H9 (cell line): ENCODE results near the gene HEXIM1. TPM values are rescaled to one million over a fixed set of nuclear protein-coding genes. Genes with fewer than 3 reads are reported as not detected.

Source experiments
- DNase-seq: peaks from one replicate; pipeline ENCODE4 v3.0.0-alpha.2; 2017
- H2AFZ ChIP-seq: one replicate; pipeline ENCODE4 v1.6.1; 2013; ENCODE audit warnings: mild to moderate bottlenecking, low read length, control low read depth, moderate library complexity
- H2AK5ac ChIP-seq: 2 replicates; pipeline ENCODE4 v1.6.1; 2013; ENCODE audit warnings: low read length, control low read depth, mixed read lengths; ENCODE audit not compliant: insufficient read length
- H2BK120ac ChIP-seq: one replicate; pipeline ENCODE4 v1.6.1; 2013; ENCODE audit warnings: low read depth, mild to moderate bottlenecking, low read length, control low read depth, inconsistent platforms; ENCODE audit not compliant: poor library complexity, severe bottlenecking
- H2BK12ac ChIP-seq: 2 replicates; pipeline ENCODE4 v1.6.1; 2013; ENCODE audit warnings: low read length, control low read depth, mixed read lengths, low read depth; ENCODE audit not compliant: insufficient read length
- H2BK15ac ChIP-seq: 2 replicates; pipeline ENCODE4 v1.6.1; 2013; ENCODE audit warnings: low read depth, low read length, control low read depth
- H2BK20ac ChIP-seq: one replicate; pipeline ENCODE4 v1.6.1; 2013; ENCODE audit warnings: low read depth, mild to moderate bottlenecking, low read length, control low read depth, inconsistent platforms; ENCODE audit not compliant: poor library complexity, severe bottlenecking
- H2BK5ac ChIP-seq: 2 replicates; pipeline ENCODE4 v1.6.1; 2013; ENCODE audit warnings: low read length, control low read depth, mixed read lengths; ENCODE audit not compliant: insufficient read length
- H3K14ac ChIP-seq: 2 replicates; pipeline ENCODE4 v1.6.1; 2013; ENCODE audit warnings: low read length, control low read depth; ENCODE audit not compliant: insufficient read depth
- H3K18ac ChIP-seq: 2 replicates; pipeline ENCODE4 v1.6.1; 2013; ENCODE audit warnings: low read depth, mild to moderate bottlenecking, mixed read lengths, low read length, control low read depth; ENCODE audit not compliant: insufficient read length
- H3K23ac ChIP-seq: 2 replicates; pipeline ENCODE4 v1.6.1; 2013; ENCODE audit warnings: low read length, control low read depth, mixed read lengths, low read depth; ENCODE audit not compliant: insufficient read length
- H3K23me2 ChIP-seq: 2 replicates; pipeline ENCODE4 v1.6.1; 2013; ENCODE audit warnings: low read depth, mild to moderate bottlenecking, mixed read lengths, low read length, control low read depth; ENCODE audit not compliant: insufficient read length, poor library complexity, severe bottlenecking
- H3K27ac ChIP-seq: 2 replicates; pipeline ENCODE4 v1.5.1; 2013; ENCODE audit warnings: low read length, control low read depth, mixed read lengths, low read depth; ENCODE audit not compliant: insufficient read length
- H3K27me3 ChIP-seq: 2 replicates; pipeline ENCODE4 v1.6.1; 2013; ENCODE audit warnings: low read length, control low read depth, inconsistent platforms; ENCODE audit not compliant: insufficient read depth
- H3K4ac ChIP-seq: 2 replicates; pipeline ENCODE4 v1.6.1; 2013; ENCODE audit warnings: low read depth, mild to moderate bottlenecking, control low read depth, inconsistent platforms, low read length, moderate library complexity
- H3K4me1 ChIP-seq: 2 replicates; pipeline ENCODE4 v1.6.1; 2013; ENCODE audit warnings: low read length, control low read depth, inconsistent platforms; ENCODE audit not compliant: insufficient read depth
- H3K4me2 ChIP-seq: 2 replicates; pipeline ENCODE4 v1.6.1; 2013; ENCODE audit warnings: low read length, control low read depth, mixed read lengths; ENCODE audit not compliant: insufficient read length, insufficient read depth
- H3K56ac ChIP-seq: 2 replicates; pipeline ENCODE4 v1.6.1; 2013; ENCODE audit warnings: low read depth, mild to moderate bottlenecking, mixed read lengths, low read length, control low read depth; ENCODE audit not compliant: insufficient read length
- H3K79me1 ChIP-seq: 2 replicates; pipeline ENCODE4 v1.6.1; 2013; ENCODE audit warnings: low read depth, mild to moderate bottlenecking, moderate library complexity, low read length, control low read depth, inconsistent platforms; ENCODE audit not compliant: insufficient read depth, poor library complexity, severe bottlenecking
- H3K79me2 ChIP-seq: 2 replicates; pipeline ENCODE4 v1.6.1; 2013; ENCODE audit warnings: low read length, control low read depth, inconsistent platforms; ENCODE audit not compliant: insufficient read depth
- H3K9ac ChIP-seq: 2 replicates; pipeline ENCODE4 v1.6.1; 2013; ENCODE audit warnings: low read length, control low read depth, mixed read lengths; ENCODE audit not compliant: insufficient read length; ENCODE audit errors: extremely low read depth
- H3K9me3 ChIP-seq: one replicate; pipeline ENCODE4 v1.6.1; 2013; ENCODE audit warnings: low read depth, low read length, inconsistent platforms; ENCODE audit not compliant: control insufficient read depth
- H3T11ph ChIP-seq: one replicate; pipeline ENCODE4 v1.6.1; 2013; ENCODE audit warnings: mild to moderate bottlenecking, low read length, control low read depth, inconsistent platforms
- H4K20me1 ChIP-seq: one replicate; pipeline ENCODE4 v1.6.1; 2013; ENCODE audit not compliant: control insufficient read depth, insufficient read length, insufficient read depth
- H4K5ac ChIP-seq: 2 replicates; pipeline ENCODE4 v1.6.1; 2013; ENCODE audit warnings: low read depth, mild to moderate bottlenecking, mixed read lengths, low read length, control low read depth; ENCODE audit not compliant: insufficient read length
- H4K8ac ChIP-seq: replicated peaks from 2 replicates; pipeline ENCODE4 v1.6.1; 2013; ENCODE audit warnings: low read length, control low read depth, mixed read lengths, low read depth; ENCODE audit not compliant: insufficient read length
- H4K91ac ChIP-seq: 2 replicates; pipeline ENCODE4 v1.6.1; 2013; ENCODE audit warnings: low read depth, mild to moderate bottlenecking, moderate library complexity, mixed read lengths, low read length, control low read depth; ENCODE audit not compliant: insufficient read length
- H3K27ac Mint-ChIP-seq, 3 experiments: 2 replicates in 2 of 3; 3 replicates in 1 of 3; pipeline ENCODE4 v1.8.0; 2020 to 2021; ENCODE audit warnings: mixed read lengths in 3 of 3, mild to moderate bottlenecking in 1 of 3, moderate library complexity in 1 of 3
- H3K27me3 Mint-ChIP-seq: 2 replicates; pipeline ENCODE4 v1.8.0; 2021; ENCODE audit warnings: low read depth, mild to moderate bottlenecking, moderate library complexity, mixed read lengths
- H3K36me3 Mint-ChIP-seq, 3 experiments: 2 replicates in 2 of 3; 3 replicates in 1 of 3; pipeline ENCODE4 v1.8.0; 2020 to 2021; ENCODE audit warnings: low read depth in 3 of 3, mixed read lengths in 3 of 3; ENCODE audit not compliant: insufficient read depth in 1 of 3
- H3K4me1 Mint-ChIP-seq, 2 experiments: 2 replicates each; pipeline ENCODE4 v1.8.0; 2020; ENCODE audit warnings: mixed read lengths in 2 of 2
- H3K4me3 Mint-ChIP-seq, 2 experiments: 2 replicates in 1 of 2; 3 replicates in 1 of 2; pipeline ENCODE4 v1.8.0; 2020 to 2021; ENCODE audit warnings: mild to moderate bottlenecking in 2 of 2, mixed read lengths in 2 of 2, moderate library complexity in 1 of 2
- H3K9me3 Mint-ChIP-seq, 2 experiments: 2 replicates in 1 of 2; 3 replicates in 1 of 2; pipeline ENCODE4 v1.8.0; 2020; ENCODE audit warnings: mild to moderate bottlenecking in 2 of 2, mixed read lengths in 2 of 2, moderate library complexity in 1 of 2
- WGBS: extraction: QIAGEN DNeasy Blood & Tissue Kit; methylation state at CpG from one replicate; pipeline ENCODE4 v1.1.7; 2013; ENCODE audit warnings: missing lambda C conversion rate, low lambda C conversion rate, mixed read lengths; ENCODE audit not compliant: insufficient read length; ENCODE audit errors: extremely low coverage; 5-methylcytosine and 5-hydroxymethylcytosine counted together
- total RNA-seq: library from RNA; stranded (reverse); gene quantifications from 2 replicates; pipeline ENCODE4 v1.2.1, GENCODE V29; 2021
- TF ChIP-seq, protein P1 (sequence below): fragments of 200-600 bp; sonication (generic); conservative IDR thresholded peaks from 3 replicates; pipeline ENCODE4 v1.8.0; 2021; ENCODE audit warnings: antibody characterized with exemption, mild to moderate bottlenecking

The HEXIM1 gene
- total RNA-seq, 1 experiment from 2014 or later, result 32.4 TPM

- Histone ChIP-seq H2BK20ac (no peak overlapping the region), H2AFZ (no peak overlapping the region), H3K56ac (no peak overlapping the region), H3K23ac (no peak overlapping the region), H4K20me1 (no peaks in the 10 kb centered on the region), H3K27me3 (no peaks in the 10 kb centered on the region), H4K5ac (no peak overlapping the region), H2BK120ac (no peak overlapping the region), H3K4me2 (no peak overlapping the region), H4K8ac (no peak overlapping the region), H3K79me1 (no peaks in the 10 kb centered on the region), H3K4ac (no peak overlapping the region), H4K91ac (no peak overlapping the region), H2AK5ac (no peak overlapping the region), H2BK15ac (no peak overlapping the region), H3K4me1 (no peaks in the 10 kb centered on the region), H3K14ac (no peak overlapping the region), H3K18ac (no peak overlapping the region), H2BK5ac (no peak overlapping the region), H3K79me2 (no peaks in the 10 kb centered on the region), H3K23me2 (peaks cover 6% of the 10 kb centered on the region), H3K9ac (no peak overlapping the region), H3K9me3 (no peaks in the 10 kb centered on the region), H3T11ph (no peak overlapping the region), H3K27ac (no peak overlapping the region), H2BK12ac (no peak overlapping the region)
- no peak overlapping the region; a peak in 2 of 7 replicates for H3K27ac Mint-ChIP-seq
- no peak for DNase-seq
- H3K36me3 Mint-ChIP-seq, result peaks cover 4 to 17% (median 17%) of the 10 kb centered on the region in 3 experiments; a peak in 6 of 7 replicates
- no peaks in the 10 kb centered on the region for H3K27me3 Mint-ChIP-seq
- H3K4me3 Mint-ChIP-seq, result no peak overlapping the region; a peak in 1 of 5 replicates
- no CpG with 5 or more reads among the region's 7 CpGs for WGBS
- H3K9me3 Mint-ChIP-seq, result no peaks in the 10 kb centered on the region
- TF ChIP-seq, protein P1, sequence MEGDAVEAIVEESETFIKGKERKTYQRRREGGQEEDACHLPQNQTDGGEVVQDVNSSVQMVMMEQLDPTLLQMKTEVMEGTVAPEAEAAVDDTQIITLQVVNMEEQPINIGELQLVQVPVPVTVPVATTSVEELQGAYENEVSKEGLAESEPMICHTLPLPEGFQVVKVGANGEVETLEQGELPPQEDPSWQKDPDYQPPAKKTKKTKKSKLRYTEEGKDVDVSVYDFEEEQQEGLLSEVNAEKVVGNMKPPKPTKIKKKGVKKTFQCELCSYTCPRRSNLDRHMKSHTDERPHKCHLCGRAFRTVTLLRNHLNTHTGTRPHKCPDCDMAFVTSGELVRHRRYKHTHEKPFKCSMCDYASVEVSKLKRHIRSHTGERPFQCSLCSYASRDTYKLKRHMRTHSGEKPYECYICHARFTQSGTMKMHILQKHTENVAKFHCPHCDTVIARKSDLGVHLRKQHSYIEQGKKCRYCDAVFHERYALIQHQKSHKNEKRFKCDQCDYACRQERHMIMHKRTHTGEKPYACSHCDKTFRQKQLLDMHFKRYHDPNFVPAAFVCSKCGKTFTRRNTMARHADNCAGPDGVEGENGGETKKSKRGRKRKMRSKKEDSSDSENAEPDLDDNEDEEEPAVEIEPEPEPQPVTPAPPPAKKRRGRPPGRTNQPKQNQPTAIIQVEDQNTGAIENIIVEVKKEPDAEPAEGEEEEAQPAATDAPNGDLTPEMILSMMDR, result no peak
- H3K4me1 Mint-ChIP-seq, result peaks cover 9 to 13% of the 10 kb centered on the region in 2 experiments
These were observed 16.5 kb downstream of the HEXIM1 start for GRCh38 chr17:45164734-45165269.
